Keratinocyte (primary cell): ENCODE results near the gene KHSRP.

Experiments
- EZH2 ChIP-seq: IDR thresholded peaks from one replicate; pipeline ENCODE4 v1.6.1; 2012; ENCODE audit warnings: inconsistent platforms, mild to moderate bottlenecking, low read length, moderate library complexity
- TF ChIP-seq, protein P1 (sequence below), 3 experiments: IDR thresholded peaks in 1 of 3; conservative IDR thresholded peaks in 1 of 3; optimal IDR thresholded peaks in 1 of 3; 2 replicates in 2 of 3; 3 replicates in 1 of 3; pipeline versions ENCODE3 to v1.5.1; 2011; ENCODE audit warnings: low read length in 3 of 3, mild to moderate bottlenecking in 3 of 3, moderate library complexity in 2 of 3, control low read depth in 1 of 3, inconsistent platforms in 1 of 3; ENCODE audit not compliant: insufficient read depth in 2 of 3; ENCODE audit errors: extremely low read depth in 1 of 3

DNA sequence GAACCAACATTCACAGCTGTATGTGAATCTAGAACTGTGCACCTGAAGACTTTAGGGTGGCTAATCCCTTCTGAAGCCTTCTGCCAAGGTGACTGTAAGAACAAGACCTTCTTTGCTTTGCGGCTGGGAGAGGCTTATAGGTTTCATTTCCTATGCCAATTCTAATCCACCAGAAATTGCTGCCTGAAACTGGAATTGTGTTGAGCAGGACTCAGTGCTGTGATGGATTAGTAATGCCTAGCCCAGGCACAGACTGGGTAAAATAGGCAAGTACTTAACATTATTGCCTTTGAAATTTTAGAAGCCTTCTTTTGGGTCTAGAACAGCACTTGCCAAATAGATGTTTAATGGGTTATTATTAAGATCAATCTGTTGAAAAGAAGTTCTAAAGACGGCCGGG is 23.4 kb upstream of the KHSRP start:
- TF ChIP-seq, protein P1, sequence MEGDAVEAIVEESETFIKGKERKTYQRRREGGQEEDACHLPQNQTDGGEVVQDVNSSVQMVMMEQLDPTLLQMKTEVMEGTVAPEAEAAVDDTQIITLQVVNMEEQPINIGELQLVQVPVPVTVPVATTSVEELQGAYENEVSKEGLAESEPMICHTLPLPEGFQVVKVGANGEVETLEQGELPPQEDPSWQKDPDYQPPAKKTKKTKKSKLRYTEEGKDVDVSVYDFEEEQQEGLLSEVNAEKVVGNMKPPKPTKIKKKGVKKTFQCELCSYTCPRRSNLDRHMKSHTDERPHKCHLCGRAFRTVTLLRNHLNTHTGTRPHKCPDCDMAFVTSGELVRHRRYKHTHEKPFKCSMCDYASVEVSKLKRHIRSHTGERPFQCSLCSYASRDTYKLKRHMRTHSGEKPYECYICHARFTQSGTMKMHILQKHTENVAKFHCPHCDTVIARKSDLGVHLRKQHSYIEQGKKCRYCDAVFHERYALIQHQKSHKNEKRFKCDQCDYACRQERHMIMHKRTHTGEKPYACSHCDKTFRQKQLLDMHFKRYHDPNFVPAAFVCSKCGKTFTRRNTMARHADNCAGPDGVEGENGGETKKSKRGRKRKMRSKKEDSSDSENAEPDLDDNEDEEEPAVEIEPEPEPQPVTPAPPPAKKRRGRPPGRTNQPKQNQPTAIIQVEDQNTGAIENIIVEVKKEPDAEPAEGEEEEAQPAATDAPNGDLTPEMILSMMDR (optimal IDR thresholded peaks at IDR 0.05 in 1 of 3, IDR thresholded peaks at IDR 0.05 in 1 of 3, conservative IDR thresholded peaks at IDR 0.05 in 1 of 3; ENCODE audit: extremely low read depth in 1 of 3, insufficient read depth in 2 of 3, low read length in 3 of 3): no peak
- no peak for TF ChIP-seq EZH2
